Measurements from ENCODE around the gene SERPINA1. TPM values are rescaled to one million over a fixed set of nuclear protein-coding genes. Genes with fewer than 3 reads are reported as not detected.

The SERPINA1 gene
- total RNA-seq, 1 experiment from 2014 or later = 150 TPM

DNA sequence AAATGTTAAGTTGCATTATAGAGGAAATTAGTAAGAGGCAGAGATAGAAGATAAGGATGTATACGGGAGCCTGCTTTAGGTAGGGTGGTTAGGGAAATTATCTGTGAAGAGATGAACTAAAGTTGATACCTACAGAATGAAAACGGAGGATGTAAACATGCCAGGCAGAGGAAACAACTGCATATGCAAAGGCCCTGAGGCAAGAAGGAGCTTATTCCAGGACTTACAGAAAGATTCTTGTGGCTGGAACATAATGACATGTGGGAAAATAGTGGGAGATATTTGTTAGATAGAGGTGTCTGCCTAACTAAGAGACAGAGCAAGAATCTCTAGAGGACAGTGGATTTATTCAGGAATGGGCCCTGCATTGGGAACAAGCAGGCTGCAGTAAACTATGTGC is 16.2 kb upstream of the SERPINA1 start:
- no peaks in the 10 kb centered on the region for H3K27me3 ChIP-seq (replicated peaks; ENCODE audit: control insufficient read depth, insufficient read depth, low read length)
- Mint-ChIP-seq H3K27ac (ENCODE audit: unreplicated experiment) (no peak overlapping the region), H3K27me3 (ENCODE audit: insufficient read depth, unreplicated experiment) (no peaks in the 10 kb centered on the region), H3K36me3 (ENCODE audit: insufficient read depth, unreplicated experiment) (no peaks in the 10 kb centered on the region), H3K4me1 (ENCODE audit: low read depth, unreplicated experiment) (no peaks in the 10 kb centered on the region), H3K4me3 (ENCODE audit: unreplicated experiment) (no peak overlapping the region), H3K9me3 (ENCODE audit: unreplicated experiment) (peaks cover 9% of the 10 kb centered on the region)
- BruUV-seq (replicated peaks) = no TSS peak
- POLR2A ChIA-PET = no interaction called here
- H3K36me3 ChIP-seq (ENCODE audit: control insufficient read depth, insufficient read depth, low read length) = no peaks in the 10 kb centered on the region
- CTCF ChIA-PET = no interaction called here
- H3K9me3 ChIP-seq = no peaks in the 10 kb centered on the region
- TF ChIP-seq, protein P1, sequence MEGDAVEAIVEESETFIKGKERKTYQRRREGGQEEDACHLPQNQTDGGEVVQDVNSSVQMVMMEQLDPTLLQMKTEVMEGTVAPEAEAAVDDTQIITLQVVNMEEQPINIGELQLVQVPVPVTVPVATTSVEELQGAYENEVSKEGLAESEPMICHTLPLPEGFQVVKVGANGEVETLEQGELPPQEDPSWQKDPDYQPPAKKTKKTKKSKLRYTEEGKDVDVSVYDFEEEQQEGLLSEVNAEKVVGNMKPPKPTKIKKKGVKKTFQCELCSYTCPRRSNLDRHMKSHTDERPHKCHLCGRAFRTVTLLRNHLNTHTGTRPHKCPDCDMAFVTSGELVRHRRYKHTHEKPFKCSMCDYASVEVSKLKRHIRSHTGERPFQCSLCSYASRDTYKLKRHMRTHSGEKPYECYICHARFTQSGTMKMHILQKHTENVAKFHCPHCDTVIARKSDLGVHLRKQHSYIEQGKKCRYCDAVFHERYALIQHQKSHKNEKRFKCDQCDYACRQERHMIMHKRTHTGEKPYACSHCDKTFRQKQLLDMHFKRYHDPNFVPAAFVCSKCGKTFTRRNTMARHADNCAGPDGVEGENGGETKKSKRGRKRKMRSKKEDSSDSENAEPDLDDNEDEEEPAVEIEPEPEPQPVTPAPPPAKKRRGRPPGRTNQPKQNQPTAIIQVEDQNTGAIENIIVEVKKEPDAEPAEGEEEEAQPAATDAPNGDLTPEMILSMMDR (IDR thresholded peaks at IDR 0.05; ENCODE audit: insufficient read depth in 1 of 2, low read depth in 1 of 2, low read length in 1 of 2, severe bottlenecking in 1 of 2, unreplicated experiment in 1 of 2) = no peak
- DNase-seq = no peak
- no peak overlapping the region for H3K4me3 ChIP-seq (ENCODE audit: low read depth, low read length)
- intact Hi-C loops (cut with micrococcal nuclease; ENCODE audit: unreplicated experiment) = no loop called here
- H3K4me1 ChIP-seq = peaks cover 25% of the 10 kb centered on the region

DNA sequence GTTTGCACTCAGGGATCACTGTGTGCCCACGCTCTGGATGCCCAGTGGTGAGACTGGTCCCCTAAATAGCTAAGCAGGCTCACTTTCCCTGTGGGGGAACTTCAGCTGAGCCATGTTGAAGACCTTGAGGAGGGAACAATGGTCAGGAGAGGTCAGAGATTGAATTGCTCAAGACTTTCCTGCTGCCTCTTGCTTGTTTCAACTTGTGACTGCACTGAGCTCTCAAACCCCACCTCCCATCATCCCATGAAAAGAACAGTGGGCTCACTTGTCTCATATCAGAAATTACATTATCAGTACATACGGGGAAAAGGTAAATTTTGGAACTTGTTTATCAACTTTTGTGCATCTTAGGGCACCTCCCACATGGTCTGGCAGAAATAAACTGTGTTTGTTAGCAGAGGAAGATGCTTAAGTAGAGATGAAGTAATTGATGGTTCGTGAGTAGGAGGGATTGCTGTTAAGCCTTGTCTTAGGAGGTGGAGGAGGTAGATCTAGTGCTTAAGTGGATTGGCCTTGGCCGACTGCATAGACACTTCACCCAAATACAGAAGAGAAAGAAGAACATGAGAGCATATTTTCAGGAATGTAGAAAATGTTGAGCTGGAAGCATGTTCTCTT is 15.0 kb upstream of the SERPINA1 start:
- H3K27me3 Mint-ChIP-seq (ENCODE audit: insufficient read depth, unreplicated experiment) = no peaks in the 10 kb centered on the region
- peaks cover 2% of the 10 kb centered on the region for H3K4me1 Mint-ChIP-seq (ENCODE audit: low read depth, unreplicated experiment)
- no peak overlapping the region for H3K4me3 ChIP-seq (ENCODE audit: low read depth, low read length)
- TF ChIP-seq, protein P1 (IDR thresholded peaks at IDR 0.05; ENCODE audit: insufficient read depth in 1 of 2, low read depth in 1 of 2, low read length in 1 of 2, severe bottlenecking in 1 of 2, unreplicated experiment in 1 of 2) = no peak
- ChIA-PET CTCF (interaction anchor here (0.5 kb wide), 1 partner anchor 11 kb away, joined by 9 read pairs; no protein-coding TSS in a partner anchor), POLR2A (no interaction called here)
- H3K27me3 ChIP-seq (replicated peaks; ENCODE audit: control insufficient read depth, insufficient read depth, low read length) = no peaks in the 10 kb centered on the region
- H3K4me1 ChIP-seq = peaks cover 27% of the 10 kb centered on the region
- DNase-seq = no peak
- no peaks in the 10 kb centered on the region for H3K9me3 Mint-ChIP-seq (ENCODE audit: unreplicated experiment)
- intact Hi-C loops (cut with micrococcal nuclease; ENCODE audit: unreplicated experiment) = no loop called here
- H3K27ac Mint-ChIP-seq (ENCODE audit: unreplicated experiment) = no peak overlapping the region
- H3K4me3 Mint-ChIP-seq (ENCODE audit: unreplicated experiment) = no peak overlapping the region
- no peaks in the 10 kb centered on the region for H3K9me3 ChIP-seq
- H3K36me3 ChIP-seq (ENCODE audit: control insufficient read depth, insufficient read depth, low read length) = no peaks in the 10 kb centered on the region
- H3K36me3 Mint-ChIP-seq (ENCODE audit: insufficient read depth, unreplicated experiment) = no peaks in the 10 kb centered on the region
- BruUV-seq (replicated peaks) = no TSS peak

DNA sequence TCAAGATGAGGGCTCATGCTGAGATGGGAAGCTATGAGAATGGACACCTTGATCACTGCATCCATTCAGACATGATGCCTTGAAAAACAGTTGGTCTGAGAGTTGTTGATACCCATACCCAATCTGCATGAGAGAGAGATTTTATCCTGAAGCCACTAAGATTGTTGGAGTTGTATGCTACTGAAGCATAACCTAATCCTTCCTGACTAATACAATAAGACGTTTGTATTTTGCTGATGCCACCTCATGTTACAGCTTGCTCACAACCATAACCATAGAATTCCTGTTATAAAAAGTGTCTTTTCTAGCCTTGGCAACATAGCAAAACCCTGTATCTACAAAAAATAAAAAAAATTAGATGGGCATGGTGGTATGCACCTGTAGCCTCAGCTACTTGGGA is 12.7 kb upstream of the SERPINA1 start:
- Histone ChIP-seq H3K4me3 (ENCODE audit: low read depth, low read length) (no peak overlapping the region), H3K27me3 (replicated peaks; ENCODE audit: control insufficient read depth, insufficient read depth, low read length) (no peaks in the 10 kb centered on the region), H3K4me1 (peaks cover 46% of the 10 kb centered on the region), H3K36me3 (ENCODE audit: control insufficient read depth, insufficient read depth, low read length) (no peaks in the 10 kb centered on the region), H3K9me3 (no peaks in the 10 kb centered on the region)
- no peaks in the 10 kb centered on the region for H3K9me3 Mint-ChIP-seq (ENCODE audit: unreplicated experiment)
- no peak for DNase-seq
- intact Hi-C loops (cut with micrococcal nuclease; ENCODE audit: unreplicated experiment) = no loop called here
- H3K4me3 Mint-ChIP-seq (ENCODE audit: unreplicated experiment) = no peak overlapping the region
- H3K27ac Mint-ChIP-seq (ENCODE audit: unreplicated experiment) = no peak overlapping the region
- BruUV-seq (replicated peaks) = no TSS peak
- H3K4me1 Mint-ChIP-seq (ENCODE audit: low read depth, unreplicated experiment) = peaks cover 18% of the 10 kb centered on the region
- TF ChIP-seq, protein P1 (IDR thresholded peaks at IDR 0.05; ENCODE audit: insufficient read depth in 1 of 2, low read depth in 1 of 2, low read length in 1 of 2, severe bottlenecking in 1 of 2, unreplicated experiment in 1 of 2) = no peak
- ChIA-PET CTCF (interaction anchor here (1.1 to 1.2 kb wide), 2 partner anchors 11 to 22 kb away, joined by 4 to 5 read pairs; no protein-coding TSS in a partner anchor), POLR2A (no interaction called here)
- H3K36me3 Mint-ChIP-seq (ENCODE audit: insufficient read depth, unreplicated experiment) = no peaks in the 10 kb centered on the region
- no peaks in the 10 kb centered on the region for H3K27me3 Mint-ChIP-seq (ENCODE audit: insufficient read depth, unreplicated experiment)

Data from Caco-2 (cell line).